SK-N-SH (cell line): Measurements from ENCODE around the gene IFIT1. TPM values are rescaled to one million over a fixed set of nuclear protein-coding genes. Genes with fewer than 3 reads are reported as not detected.

Experiments used
- CTCF ChIA-PET: fragments of 300-600, 350-600 bp; formaldehyde crosslinking; extraction: SDS; loops from one replicate; lab custom pipeline; 2021; lab: Yijun Ruan, JAX
- POLR2A ChIA-PET: fragments of 350-600 bp; sonication (Branson Sonifier 250); formaldehyde crosslinking; extraction: SDS; loops from one replicate; lab custom pipeline; 2020; ENCODE audit warnings: antibody characterized with exemption, inconsistent platforms; lab: Yijun Ruan, JAX
- DNase-seq: peaks from one replicate; pipeline ENCODE4 v3.0.0; 2012
- H2AFZ ChIP-seq: fragments of 200-600 bp; sonication (generic); 2 replicates; pipeline ENCODE4 v1.8.1; 2016; ENCODE audit warnings: antibody characterized with exemption, mild to moderate bottlenecking, low read depth
- H3F3A ChIP-seq: fragments of 200-600 bp; sonication (generic); replicated peaks from 2 replicates; pipeline ENCODE3; 2016; ENCODE audit warnings: antibody characterized with exemption, mild to moderate bottlenecking; ENCODE audit not compliant: insufficient read depth
- H3K27ac ChIP-seq, 2 experiments: fragments of 200-500 bp in 1 of 2; fragments of 200-600 bp in 1 of 2; sonication (Bioruptor generic) in 1 of 2; sonication (generic), shearing (Covaris generic) in 1 of 2; 2 replicates each; pipeline versions ENCODE4 v1.5.1 to v1.6.1; 2014 to 2016; ENCODE audit warnings: low read depth in 2 of 2, inconsistent platforms in 1 of 2, low read length in 1 of 2, mild to moderate bottlenecking in 1 of 2, mixed read lengths in 1 of 2
- H3K27me3 ChIP-seq: fragments of 200-600 bp; sonication (generic), shearing (Covaris generic); 2 replicates; pipeline ENCODE4 v1.6.1; 2016; ENCODE audit warnings: mixed run types; ENCODE audit not compliant: insufficient read depth
- H3K36me3 ChIP-seq, 2 experiments: fragments of 200-500 bp in 1 of 2; fragments of 200-600 bp in 1 of 2; sonication (Bioruptor generic) in 1 of 2; sonication (generic) in 1 of 2; replicated peaks in 1 of 2; 2 replicates each; pipeline versions ENCODE3 to v1.5.1; 2014 to 2016; ENCODE audit warnings: low read length in 1 of 2, mild to moderate bottlenecking in 1 of 2; ENCODE audit not compliant: insufficient read depth in 2 of 2, control insufficient read depth in 1 of 2
- H3K4me1 ChIP-seq, 2 experiments: fragments of 200-500 bp in 1 of 2; fragments of 200-600 bp in 1 of 2; sonication (Bioruptor generic) in 1 of 2; sonication (generic), shearing (Covaris generic) in 1 of 2; 2 replicates each; pipeline versions ENCODE4 v1.5.1 to v1.6.1; 2014 to 2016; ENCODE audit warnings: low read depth in 1 of 2, low read length in 1 of 2, mixed run types in 1 of 2; ENCODE audit not compliant: insufficient read depth in 2 of 2, control insufficient read depth in 1 of 2
- H3K4me2 ChIP-seq: fragments of 200-600 bp; sonication (generic), shearing (Covaris generic); 2 replicates; pipeline ENCODE4 v1.6.1; 2017; ENCODE audit warnings: mixed run types
- H3K4me3 ChIP-seq, 2 experiments: fragments of 200-500 bp in 1 of 2; fragments of 200-600 bp in 1 of 2; sonication (Bioruptor generic) in 1 of 2; sonication (generic), shearing (Covaris generic) in 1 of 2; 2 replicates each; pipeline versions ENCODE4 v1.5.1 to v1.8.1; 2014 to 2016; ENCODE audit warnings: low read depth in 2 of 2, inconsistent platforms in 1 of 2, low read length in 1 of 2, mild to moderate bottlenecking in 1 of 2, mixed read lengths in 1 of 2, moderate library complexity in 1 of 2
- H3K79me2 ChIP-seq: fragments of 200-600 bp; sonication (generic); 2 replicates; pipeline ENCODE4 v1.8.1; 2017; ENCODE audit warnings: mild to moderate bottlenecking; ENCODE audit not compliant: insufficient read depth
- H3K9ac ChIP-seq: fragments of 200-600 bp; sonication (generic); 2 replicates; pipeline ENCODE4 v1.6.1; 2017; ENCODE audit warnings: mixed run types
- H3K9me2 ChIP-seq: fragments of 200-600 bp; sonication (generic); 2 replicates; pipeline ENCODE4 v1.6.1; 2017; ENCODE audit warnings: mixed run types
- H3K9me3 ChIP-seq: fragments of 200-600 bp; sonication (generic); 2 replicates; pipeline ENCODE4 v1.6.1; 2017; ENCODE audit warnings: mixed run types, mild to moderate bottlenecking, moderate library complexity
- H4K20me1 ChIP-seq: fragments of 200-600 bp; sonication (generic); 2 replicates; pipeline ENCODE4 v1.6.1; 2017; ENCODE audit warnings: mild to moderate bottlenecking, mixed run types; ENCODE audit not compliant: insufficient read depth
- CTCF ChIP-seq: fragments of 200-600 bp; sonication (generic); IDR thresholded peaks from 2 replicates; pipeline ENCODE4 v1.6.1; 2017; ENCODE audit warnings: antibody characterized with exemption, mild to moderate bottlenecking, moderate library complexity
- ELF1 ChIP-seq: IDR thresholded peaks from 2 replicates; pipeline ENCODE4 v1.4.0; 2012
- FOSL2 ChIP-seq: IDR thresholded peaks from 2 replicates; pipeline ENCODE4 v1.4.0; 2012; ENCODE audit warnings: low read depth, mild to moderate bottlenecking, moderate library complexity, borderline replicate concordance
- NFIC ChIP-seq: IDR thresholded peaks from 2 replicates; pipeline ENCODE4 v1.4.0; 2012; ENCODE audit warnings: borderline replicate concordance
- NRF1 ChIP-seq: IDR thresholded peaks from 2 replicates; pipeline ENCODE4 v1.6.1; 2012; ENCODE audit warnings: low read depth, mild to moderate bottlenecking, low read length
- RAD21 ChIP-seq: IDR thresholded peaks from 2 replicates; pipeline ENCODE4 v1.6.1; 2012; ENCODE audit warnings: mild to moderate bottlenecking, low read length
- RFX5 ChIP-seq: IDR thresholded peaks from 2 replicates; pipeline ENCODE4 v1.6.1; 2012; ENCODE audit warnings: mild to moderate bottlenecking, improper control_type of control experiment, low read length
- SIN3A ChIP-seq: IDR thresholded peaks from 2 replicates; pipeline ENCODE4 v1.6.1; 2012; ENCODE audit warnings: low read depth, mild to moderate bottlenecking, low read length, moderate library complexity, borderline replicate concordance
- TEAD4 ChIP-seq: IDR thresholded peaks from 2 replicates; pipeline ENCODE4 v1.4.0; 2012; ENCODE audit warnings: mild to moderate bottlenecking, borderline replicate concordance; ENCODE audit not compliant: insufficient read depth
- WGBS: methylation state at CpG from one replicate; pipeline ENCODE4 v1.1.6; 2017; ENCODE audit warnings: low lambda C conversion rate; 5-methylcytosine and 5-hydroxymethylcytosine counted together
- polyA plus RNA-seq, 3 experiments: library from polyadenylated mRNA; depleted of rRNA; stranded (reverse); fragments of >200 nt; gene quantifications; 2 replicates each; pipeline ENCODE4 v1.2.3, GENCODE V29; 2012

Gene IFIT1
- polyA plus RNA-seq, 1 of the 3 experiments (the other 2 are of a cell fraction), result 4.4 TPM

GRCh38 chr10:89399956-89400355 lies 7.5 kb downstream of the IFIT1 start:
- no peak overlapping the region for H3K9ac ChIP-seq
- H3K4me3 ChIP-seq, result no peak overlapping the region
- no peaks in the 10 kb centered on the region for H3K9me3 ChIP-seq
- no peak overlapping the region for H3K27ac ChIP-seq
- peaks cover 0 to 2% of the 10 kb centered on the region in 2 experiments for H3K36me3 ChIP-seq
- WGBS, result 89% methylated on average over 1 of the region's 1 CpG
- H3K4me2 ChIP-seq, result no peak overlapping the region
- H2AFZ ChIP-seq, result no peak overlapping the region
- no peaks in the 10 kb centered on the region for H4K20me1 ChIP-seq
- H3K4me1 ChIP-seq, result no peaks in the 10 kb centered on the region
- H3K9me2 ChIP-seq, result 0 out of 2 replicates have a peak, but pooled peaks cover 3% of the 10 kb centered on the region
- ChIA-PET CTCF (interaction anchor here (0.9 kb wide), 1 partner anchor 10 kb away, joined by 3 read pairs; no protein-coding TSS in a partner anchor), POLR2A (no interaction called here)
- H3K27me3 ChIP-seq, result no peaks in the 10 kb centered on the region
- no peaks in the 10 kb centered on the region for H3F3A ChIP-seq
- H3K79me2 ChIP-seq, result no peaks in the 10 kb centered on the region
- TF ChIP-seq NRF1 (no peak), NFIC (no peak), ELF1 (no peak), TEAD4 (no peak), CTCF (no peak), FOSL2 (no peak), SIN3A (no peak), RAD21 (no peak)
- DNase-seq, result no peak

- ChIA-PET POLR2A (interaction anchor here (0.9 kb wide), 1 partner anchor 241 kb away, joined by 3 read pairs; no protein-coding TSS in a partner anchor), CTCF (interaction anchor here (2.0 kb wide), 1 partner anchor 34 kb away, joined by 9 read pairs; no protein-coding TSS in a partner anchor)
- no peaks in the 10 kb centered on the region for H4K20me1 ChIP-seq
- no peak for TF ChIP-seq RFX5
- no peak overlapping the region for H3K27ac ChIP-seq
- H2AFZ ChIP-seq, result no peak overlapping the region
- WGBS, result 97% methylated on average over 2 of the region's 2 CpGs
- H3K9me3 ChIP-seq, result no peaks in the 10 kb centered on the region
- no peaks in the 10 kb centered on the region for H3K9me2 ChIP-seq
- H3F3A ChIP-seq, result no peaks in the 10 kb centered on the region
- H3K9ac ChIP-seq, result no peak overlapping the region
- no peaks in the 10 kb centered on the region for H3K4me1 ChIP-seq
- no peaks in the 10 kb centered on the region for H3K27me3 ChIP-seq
- no peak overlapping the region for H3K4me3 ChIP-seq
- no peaks in the 10 kb centered on the region for H3K79me2 ChIP-seq
- H3K4me2 ChIP-seq, result no peak overlapping the region
- DNase-seq, result no peak
- peaks cover 0 to 2% of the 10 kb centered on the region in 2 experiments for H3K36me3 ChIP-seq
Observed at GRCh38 chr10:89403043-89403442, 10.6 kb downstream of the IFIT1 start.
